Colonic mucosa (tissue), 4 donors: Measurements from ENCODE around the gene CLASP1. TPM values are rescaled to one million over a fixed set of nuclear protein-coding genes. Genes with fewer than 3 reads are reported as not detected.
"Not testable (repeated sequence)": the region's sequence is repeated elsewhere in the genome, so short reads cannot be mapped to it uniquely, and the experiment has no call there.

Experiments
- DNase-seq: peaks from one replicate; pipeline ENCODE4 v3.0.0-alpha.2; 2020
- H3K27ac ChIP-seq: fragments of 200-600 bp; one replicate; pipeline ENCODE4 v1.8.0; 2021
- H3K27me3 ChIP-seq: fragments of 200-600 bp; one replicate; pipeline ENCODE4 v1.8.0; 2021
- H3K36me3 ChIP-seq: fragments of 200-600 bp; one replicate; pipeline ENCODE4 v1.8.0; 2021
- H3K4me1 ChIP-seq: fragments of 200-600 bp; one replicate; pipeline ENCODE4 v1.8.0; 2021; ENCODE audit warnings: mild to moderate bottlenecking
- H3K4me3 ChIP-seq: fragments of 200-600 bp; one replicate; pipeline ENCODE4 v1.8.0; 2021
- H3K9ac ChIP-seq, 2 donors: one replicate each; pipeline ENCODE4 v1.7.0; 2013; ENCODE audit warnings: control low read depth in 2 of 2, low read depth in 2 of 2, low read length in 2 of 2
- H3K9me3 ChIP-seq: fragments of 200-600 bp; one replicate; pipeline ENCODE4 v1.8.0; 2021
- CTCF ChIP-seq: fragments of 200-600 bp; IDR thresholded peaks from one replicate; pipeline ENCODE4 v1.8.0; 2022; ENCODE audit warnings: antibody characterized with exemption, mild to moderate bottlenecking
- intact Hi-C: fragments of 100-400 bp; cut with DNase I; formaldehyde crosslinking; loops from one replicate; pipeline ENCODE4 v1.14.1; 2022
- total RNA-seq, 2 donors: library from RNA; stranded (reverse); fragmentation: NEBNext Ultra II Directional in 1 of 2; extraction: Animal tissue kit (Norgen Biotek cat#: 25700) in 1 of 2; gene quantifications; one replicate each; pipeline ENCODE4 v1.2.1, GENCODE V29; 2021
- donor health status: healthy.
- donor health status: DM: no; HTN: no; CAD: no.
- donor health status: DM: no; HTN: no; CAD: no.

The CLASP1 gene
- total RNA-seq, 2 donors from 2014 or later = 30.3 to 32.3 TPM

GRCh38 chr2:121558329-121558728 is 90.9 kb downstream of the CLASP1 start:
- H3K4me3 ChIP-seq = no peak overlapping the region
- no peak for TF ChIP-seq CTCF
- H3K4me1 ChIP-seq = no peaks in the 10 kb centered on the region
- H3K36me3 ChIP-seq = no peaks in the 10 kb centered on the region
- no peaks in the 10 kb centered on the region for H3K9me3 ChIP-seq
- no peaks in the 10 kb centered on the region for H3K27me3 ChIP-seq
- no peak for DNase-seq
- no peak overlapping the region for H3K27ac ChIP-seq
- no peak overlapping the region for H3K9ac ChIP-seq
- intact Hi-C loops = no loop called here

GRCh38 chr2:121555008-121555407 is 94.3 kb downstream of the CLASP1 start:
- no peak for DNase-seq
- no peaks in the 10 kb centered on the region for H3K4me1 ChIP-seq
- no peak overlapping the region for H3K27ac ChIP-seq
- H3K9me3 ChIP-seq = no peaks in the 10 kb centered on the region
- H3K9ac ChIP-seq = no peak overlapping the region
- intact Hi-C loops = no loop called here
- no peak overlapping the region for H3K4me3 ChIP-seq
- TF ChIP-seq CTCF = no peak
- no peaks in the 10 kb centered on the region for H3K27me3 ChIP-seq
- H3K36me3 ChIP-seq = no peaks in the 10 kb centered on the region

- H3K27me3 ChIP-seq, intact Hi-C loops, H3K9me3 ChIP-seq, DNase-seq, H3K4me3 ChIP-seq, H3K36me3 ChIP-seq, H3K9ac ChIP-seq, H3K27ac ChIP-seq, H3K4me1 ChIP-seq: not testable (repeated sequence)
Observed at GRCh38 chr2:121552477-121553180, 96.6 kb downstream of the CLASP1 start.

- no peak overlapping the region for H3K4me3 ChIP-seq
- no peak overlapping the region for H3K27ac ChIP-seq
- intact Hi-C loops = no loop called here
Observed at GRCh38 chr2:121550669-121551068, 98.6 kb downstream of the CLASP1 start.

GRCh38 chr2:121547646-121548045 is 101.6 kb downstream of the CLASP1 start:
- Histone ChIP-seq H3K9ac (no peak overlapping the region), H3K9me3 (no peaks in the 10 kb centered on the region), H3K27me3 (no peaks in the 10 kb centered on the region), H3K27ac (no peak overlapping the region), H3K36me3 (no peaks in the 10 kb centered on the region), H3K4me1 (no peaks in the 10 kb centered on the region), H3K4me3 (no peak overlapping the region)
- intact Hi-C loops = no loop called here
- no peak for DNase-seq
- TF ChIP-seq CTCF = no peak

More at GRCh38 chr2:121550669-121551068, 98.6 kb downstream of the CLASP1 start:
- H3K36me3 ChIP-seq = no peaks in the 10 kb centered on the region
- no peaks in the 10 kb centered on the region for H3K4me1 ChIP-seq
- no peak overlapping the region for H3K9ac ChIP-seq
- H3K27me3 ChIP-seq = no peaks in the 10 kb centered on the region
- no peak for DNase-seq
- no peak for TF ChIP-seq CTCF
- no peaks in the 10 kb centered on the region for H3K9me3 ChIP-seq

GRCh38 chr2:121545913-121546312 is 103.3 kb downstream of the CLASP1 start:
- H3K36me3 ChIP-seq = no peaks in the 10 kb centered on the region
- H3K27ac ChIP-seq = no peak overlapping the region
- H3K4me3 ChIP-seq = no peak overlapping the region
- H3K27me3 ChIP-seq = no peaks in the 10 kb centered on the region
- TF ChIP-seq CTCF = no peak
- H3K9me3 ChIP-seq = no peaks in the 10 kb centered on the region
- intact Hi-C loops = no loop called here
- DNase-seq = no peak
- no peak overlapping the region for H3K9ac ChIP-seq
- H3K4me1 ChIP-seq = no peaks in the 10 kb centered on the region
